GM12878 (cell line): ENCODE data around the gene DBNL. TPM values are rescaled to one million over a fixed set of nuclear protein-coding genes. Genes with fewer than 3 reads are reported as not detected.

Experiments
- ATAC-seq: fragments of 200-7000 bp; cut with Tn5 transposase; 3 replicates; pipeline ENCODE4 v1.9.1; 2020; ENCODE audit warnings: mild to moderate bottlenecking, moderate library complexity
- BruUV-seq: library from RNA; stranded (reverse); fragments of 400-500 nt; replicated peaks from 2 replicates; lab custom pipeline; 2021; lab: Mats Ljungman, UMichigan
- CTCF ChIA-PET: fragments of 300-600 bp; sonication (Branson Sonifier 250); formaldehyde crosslinking; extraction: SDS; loops from one replicate; lab custom pipeline; 2021; ENCODE audit warnings: inconsistent platforms; lab: Yijun Ruan, JAX
- POLR2A ChIA-PET: fragments of 350-600 bp; formaldehyde crosslinking; extraction: SDS; loops from one replicate; lab custom pipeline; 2021; ENCODE audit warnings: inconsistent platforms; lab: Charles Lee
- RAD21 ChIA-PET: fragments of 300-600 bp; sonication (Branson Sonifier 250); formaldehyde crosslinking; loops from one replicate; lab custom pipeline; 2023; ENCODE audit warnings: antibody characterized with exemption; ENCODE audit not compliant: unreplicated experiment; lab: Charles Lee
- SMC1A ChIA-PET: fragments of 300-600 bp; sonication (Branson Sonifier 250); formaldehyde crosslinking; loops from one replicate; lab custom pipeline; 2023; ENCODE audit not compliant: unreplicated experiment, uncharacterized antibody; lab: Charles Lee
- DNase-seq: peaks from one replicate; pipeline ENCODE4 v3.0.0-alpha.2; 2011; ENCODE audit warnings: low read depth, low spot score
- FAIRE-seq: peaks from 3 replicates; lab custom pipeline; 2011; peaks lifted over from hg19 to GRCh38; lab: Jason Lieb, UNC
- H2AFZ ChIP-seq: 2 replicates; pipeline ENCODE4 v1.6.0; 2011; ENCODE audit warnings: low read depth, low read length, control low read depth; ENCODE audit not compliant: control insufficient read depth
- H3K27ac ChIP-seq: 2 replicates; pipeline ENCODE4 v1.5.1; 2011; ENCODE audit warnings: control low read depth; ENCODE audit not compliant: control insufficient read depth, insufficient read depth
- H3K27me3 ChIP-seq, 2 experiments: replicated peaks in 1 of 2; 2 replicates each; pipeline versions ENCODE4 v1.6.0 to v1.6.1; 2011; ENCODE audit warnings: low read length in 1 of 2; ENCODE audit not compliant: control insufficient read depth in 2 of 2, insufficient read depth in 2 of 2
- H3K36me3 ChIP-seq, 2 experiments: 2 replicates each; pipeline ENCODE4 v1.5.1; 2011; ENCODE audit warnings: low read length in 1 of 2; ENCODE audit not compliant: control insufficient read depth in 2 of 2, insufficient read depth in 2 of 2
- H3K4me1 ChIP-seq: 2 replicates; pipeline ENCODE4 v1.6.1; 2011; ENCODE audit warnings: mild to moderate bottlenecking, low read length, moderate library complexity, mixed read lengths; ENCODE audit not compliant: control insufficient read depth, insufficient read depth
- H3K4me2 ChIP-seq: 2 replicates; pipeline ENCODE4 v1.6.0; 2011; ENCODE audit warnings: control low read depth; ENCODE audit not compliant: control insufficient read depth, insufficient read depth
- H3K4me3 ChIP-seq: fragments of 200-600 bp; sonication (generic); 2 replicates; pipeline ENCODE4 v1.5.1; 2016
- H3K79me2 ChIP-seq: 2 replicates; pipeline ENCODE4 v1.6.0; 2011; ENCODE audit warnings: low read length; ENCODE audit not compliant: control insufficient read depth, insufficient read depth
- H3K9ac ChIP-seq: 2 replicates; pipeline ENCODE4 v1.8.0; 2011; ENCODE audit warnings: low read length, control low read depth, mixed read lengths; ENCODE audit not compliant: control insufficient read depth, insufficient read depth
- H3K9me3 ChIP-seq: replicated peaks from 3 replicates; pipeline ENCODE4 v1.5.1; 2011; ENCODE audit warnings: mild to moderate bottlenecking, low read length; ENCODE audit not compliant: control insufficient read depth, insufficient read depth
- H4K20me1 ChIP-seq: 2 replicates; pipeline ENCODE4 v1.6.0; 2011; ENCODE audit not compliant: control insufficient read depth, insufficient read depth
- ESRRA ChIP-seq: IDR thresholded peaks from 2 replicates; pipeline ENCODE4 v1.6.1; 2012; ENCODE audit warnings: mild to moderate bottlenecking, low read length, improper control_type of control experiment
- GABPA ChIP-seq: IDR thresholded peaks from 2 replicates; pipeline ENCODE4 v1.6.1; 2014; ENCODE audit warnings: antibody characterized with exemption, low read depth, mild to moderate bottlenecking, inconsistent platforms
- IKZF2 ChIP-seq, 2 experiments: fragments of 450-650 bp; IDR thresholded peaks; 2 replicates each; pipeline ENCODE4 v1.6.1; 2017; ENCODE audit warnings: mild to moderate bottlenecking in 2 of 2, moderate library complexity in 2 of 2
- JUNB ChIP-seq: IDR thresholded peaks from 2 replicates; pipeline ENCODE4 v1.6.1; 2016; ENCODE audit warnings: antibody characterized with exemption, mild to moderate bottlenecking
- NR2F1 ChIP-seq: fragments of 450-650 bp; conservative IDR thresholded peaks from 2 replicates; pipeline ENCODE4 v1.6.1; 2017; ENCODE audit warnings: mild to moderate bottlenecking
- WGBS: methylation state at CpG from one replicate; pipeline ENCODE4 v1.1.6; 2016; ENCODE audit warnings: low lambda C conversion rate; ENCODE audit not compliant: insufficient replicate concordance, insufficient coverage; ENCODE audit errors: missing lambda C conversion rate; 5-methylcytosine and 5-hydroxymethylcytosine counted together
- in situ Hi-C: fragments of 300-500 bp; cut with MboI; formaldehyde crosslinking; loops from 9 replicates; pipeline ENCODE4 v1.14.3; 2018; ENCODE audit warnings: mixed read lengths
- intact Hi-C: fragments of 100-400 bp; cut with micrococcal nuclease; formaldehyde crosslinking; loops from one replicate; pipeline ENCODE4 v1.14.2; 2022; ENCODE audit not compliant: unreplicated experiment
- polyA plus RNA-seq, 11 experiments: library from polyadenylated mRNA; depleted of rRNA in 4 of 11; unstranded in 6 of 11; stranded (reverse) in 5 of 11; fragments of >200 nt; fragmentation: Nextera tagmentation in 4 of 11; fragmentation: Illumina TruSeq in 1 of 11; extraction: Ambion mirVana in 4 of 11; extraction: Trizol in 1 of 11; gene quantifications; 1 replicate in 1 of 11; 2 replicates in 10 of 11; pipeline versions ENCODE4 v1.2.1 to v1.2.3, GENCODE V29; 2011 to 2016; ENCODE audit warnings: inconsistent platforms in 2 of 11, missing spikeins in 2 of 11, low read depth in 1 of 11
- total RNA-seq, 4 experiments: library from RNA; depleted of rRNA in 3 of 4; stranded (reverse); fragments of >200 nt in 3 of 4; fragmentation: Illumina TruSeq in 1 of 4; extraction: Trizol in 1 of 4; gene quantifications; 2 replicates each; pipeline versions ENCODE4 v1.2.1 to v1.2.3, GENCODE V29; 2013 to 2021
- TF ChIP-seq, protein P1 (sequence below): fragments of 150-350 bp; IDR thresholded peaks from 2 replicates; pipeline ENCODE4 v1.6.1; 2014; ENCODE audit warnings: mild to moderate bottlenecking, low read depth, low read length
- TF ChIP-seq, protein P2 (sequence below): IDR thresholded peaks from 2 replicates; pipeline ENCODE4 v1.6.1; 2012; ENCODE audit warnings: mild to moderate bottlenecking, low read depth, low read length
- TF ChIP-seq, protein P3 (sequence below): fragments of 450-650 bp; IDR thresholded peaks from 2 replicates; pipeline ENCODE4 v1.6.1; 2017; ENCODE audit warnings: mild to moderate bottlenecking, moderate library complexity
- TF ChIP-seq, protein P4 (sequence below): IDR thresholded peaks from 2 replicates; pipeline ENCODE4 v1.6.1; 2011; ENCODE audit warnings: low read depth, mild to moderate bottlenecking, low read length, moderate library complexity, borderline replicate concordance; ENCODE audit errors: extremely low read depth

Gene DBNL
- total and polyA plus RNA-seq, 10 of the 15 experiments (the other 5 are each of a cell fraction or from before 2014, with no cell fraction given), result 4.1 to 179 (median 84.3) TPM

DNA sequence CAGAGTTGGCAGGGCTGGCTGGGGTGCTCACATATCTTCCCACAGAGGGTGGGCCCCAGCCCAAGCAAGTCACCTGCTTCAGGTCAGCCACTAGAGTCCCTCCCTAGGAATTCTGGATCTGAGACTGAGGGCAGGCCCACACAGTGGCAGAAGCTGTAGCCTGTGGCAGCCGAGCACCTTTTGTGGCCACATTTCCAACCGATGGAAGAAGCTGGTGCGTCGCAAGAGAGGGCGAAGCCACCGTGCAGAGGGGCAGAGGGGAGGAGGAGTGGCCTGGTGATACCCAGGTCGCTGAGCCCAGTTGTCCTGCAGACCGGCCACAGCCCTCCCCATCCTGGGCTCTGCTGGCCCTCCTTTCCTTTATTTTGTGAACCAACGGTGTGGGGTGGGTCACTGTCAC lies 32.6 kb downstream of the DBNL start:
- no peak overlapping the region for H3K4me3 ChIP-seq
- RAD21 ChIA-PET, result no interaction called here
- no peaks in the 10 kb centered on the region for H3K9me3 ChIP-seq
- no peak overlapping the region for H3K4me2 ChIP-seq
- SMC1A ChIA-PET, result no interaction called here
- POLR2A ChIA-PET, result interaction anchor here (0.5 kb wide), 1 partner anchor 764 kb away, joined by 5 read pairs; no protein-coding TSS in a partner anchor
- ATAC-seq, result no peak
- H3K79me2 ChIP-seq, result peaks cover 21% of the 10 kb centered on the region
- no peak for FAIRE-seq
- no peak for DNase-seq
- no peak overlapping the region for H2AFZ ChIP-seq
- peaks cover 26 to 43% of the 10 kb centered on the region in 2 experiments for H3K36me3 ChIP-seq
- BruUV-seq, result no TSS peak
- H4K20me1 ChIP-seq, result no peaks in the 10 kb centered on the region
- no peak overlapping the region for H3K9ac ChIP-seq
- in situ Hi-C loops, result no loop called here
- no peak overlapping the region for H3K27ac ChIP-seq
- peaks cover 18% of the 10 kb centered on the region for H3K4me1 ChIP-seq
- TF ChIP-seq, protein P1, sequence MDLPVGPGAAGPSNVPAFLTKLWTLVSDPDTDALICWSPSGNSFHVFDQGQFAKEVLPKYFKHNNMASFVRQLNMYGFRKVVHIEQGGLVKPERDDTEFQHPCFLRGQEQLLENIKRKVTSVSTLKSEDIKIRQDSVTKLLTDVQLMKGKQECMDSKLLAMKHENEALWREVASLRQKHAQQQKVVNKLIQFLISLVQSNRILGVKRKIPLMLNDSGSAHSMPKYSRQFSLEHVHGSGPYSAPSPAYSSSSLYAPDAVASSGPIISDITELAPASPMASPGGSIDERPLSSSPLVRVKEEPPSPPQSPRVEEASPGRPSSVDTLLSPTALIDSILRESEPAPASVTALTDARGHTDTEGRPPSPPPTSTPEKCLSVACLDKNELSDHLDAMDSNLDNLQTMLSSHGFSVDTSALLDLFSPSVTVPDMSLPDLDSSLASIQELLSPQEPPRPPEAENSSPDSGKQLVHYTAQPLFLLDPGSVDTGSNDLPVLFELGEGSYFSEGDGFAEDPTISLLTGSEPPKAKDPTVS, result no peak
- TF ChIP-seq, protein P2, sequence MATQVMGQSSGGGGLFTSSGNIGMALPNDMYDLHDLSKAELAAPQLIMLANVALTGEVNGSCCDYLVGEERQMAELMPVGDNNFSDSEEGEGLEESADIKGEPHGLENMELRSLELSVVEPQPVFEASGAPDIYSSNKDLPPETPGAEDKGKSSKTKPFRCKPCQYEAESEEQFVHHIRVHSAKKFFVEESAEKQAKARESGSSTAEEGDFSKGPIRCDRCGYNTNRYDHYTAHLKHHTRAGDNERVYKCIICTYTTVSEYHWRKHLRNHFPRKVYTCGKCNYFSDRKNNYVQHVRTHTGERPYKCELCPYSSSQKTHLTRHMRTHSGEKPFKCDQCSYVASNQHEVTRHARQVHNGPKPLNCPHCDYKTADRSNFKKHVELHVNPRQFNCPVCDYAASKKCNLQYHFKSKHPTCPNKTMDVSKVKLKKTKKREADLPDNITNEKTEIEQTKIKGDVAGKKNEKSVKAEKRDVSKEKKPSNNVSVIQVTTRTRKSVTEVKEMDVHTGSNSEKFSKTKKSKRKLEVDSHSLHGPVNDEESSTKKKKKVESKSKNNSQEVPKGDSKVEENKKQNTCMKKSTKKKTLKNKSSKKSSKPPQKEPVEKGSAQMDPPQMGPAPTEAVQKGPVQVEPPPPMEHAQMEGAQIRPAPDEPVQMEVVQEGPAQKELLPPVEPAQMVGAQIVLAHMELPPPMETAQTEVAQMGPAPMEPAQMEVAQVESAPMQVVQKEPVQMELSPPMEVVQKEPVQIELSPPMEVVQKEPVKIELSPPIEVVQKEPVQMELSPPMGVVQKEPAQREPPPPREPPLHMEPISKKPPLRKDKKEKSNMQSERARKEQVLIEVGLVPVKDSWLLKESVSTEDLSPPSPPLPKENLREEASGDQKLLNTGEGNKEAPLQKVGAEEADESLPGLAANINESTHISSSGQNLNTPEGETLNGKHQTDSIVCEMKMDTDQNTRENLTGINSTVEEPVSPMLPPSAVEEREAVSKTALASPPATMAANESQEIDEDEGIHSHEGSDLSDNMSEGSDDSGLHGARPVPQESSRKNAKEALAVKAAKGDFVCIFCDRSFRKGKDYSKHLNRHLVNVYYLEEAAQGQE, result no peak
- TF ChIP-seq, protein P3, sequence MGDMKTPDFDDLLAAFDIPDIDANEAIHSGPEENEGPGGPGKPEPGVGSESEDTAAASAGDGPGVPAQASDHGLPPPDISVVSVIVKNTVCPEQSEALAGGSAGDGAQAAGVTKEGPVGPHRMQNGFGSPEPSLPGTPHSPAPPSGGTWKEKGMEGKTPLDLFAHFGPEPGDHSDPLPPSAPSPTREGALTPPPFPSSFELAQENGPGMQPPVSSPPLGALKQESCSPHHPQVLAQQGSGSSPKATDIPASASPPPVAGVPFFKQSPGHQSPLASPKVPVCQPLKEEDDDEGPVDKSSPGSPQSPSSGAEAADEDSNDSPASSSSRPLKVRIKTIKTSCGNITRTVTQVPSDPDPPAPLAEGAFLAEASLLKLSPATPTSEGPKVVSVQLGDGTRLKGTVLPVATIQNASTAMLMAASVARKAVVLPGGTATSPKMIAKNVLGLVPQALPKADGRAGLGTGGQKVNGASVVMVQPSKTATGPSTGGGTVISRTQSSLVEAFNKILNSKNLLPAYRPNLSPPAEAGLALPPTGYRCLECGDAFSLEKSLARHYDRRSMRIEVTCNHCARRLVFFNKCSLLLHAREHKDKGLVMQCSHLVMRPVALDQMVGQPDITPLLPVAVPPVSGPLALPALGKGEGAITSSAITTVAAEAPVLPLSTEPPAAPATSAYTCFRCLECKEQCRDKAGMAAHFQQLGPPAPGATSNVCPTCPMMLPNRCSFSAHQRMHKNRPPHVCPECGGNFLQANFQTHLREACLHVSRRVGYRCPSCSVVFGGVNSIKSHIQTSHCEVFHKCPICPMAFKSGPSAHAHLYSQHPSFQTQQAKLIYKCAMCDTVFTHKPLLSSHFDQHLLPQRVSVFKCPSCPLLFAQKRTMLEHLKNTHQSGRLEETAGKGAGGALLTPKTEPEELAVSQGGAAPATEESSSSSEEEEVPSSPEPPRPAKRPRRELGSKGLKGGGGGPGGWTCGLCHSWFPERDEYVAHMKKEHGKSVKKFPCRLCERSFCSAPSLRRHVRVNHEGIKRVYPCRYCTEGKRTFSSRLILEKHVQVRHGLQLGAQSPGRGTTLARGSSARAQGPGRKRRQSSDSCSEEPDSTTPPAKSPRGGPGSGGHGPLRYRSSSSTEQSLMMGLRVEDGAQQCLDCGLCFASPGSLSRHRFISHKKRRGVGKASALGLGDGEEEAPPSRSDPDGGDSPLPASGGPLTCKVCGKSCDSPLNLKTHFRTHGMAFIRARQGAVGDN, result no peak
- TF ChIP-seq IKZF2 (IDR thresholded peaks at IDR 0.05), result no peak
- TF ChIP-seq GABPA, result no peak
- TF ChIP-seq JUNB, result no peak
- no peak for TF ChIP-seq NR2F1
- no peak for TF ChIP-seq ESRRA
- TF ChIP-seq, protein P4, sequence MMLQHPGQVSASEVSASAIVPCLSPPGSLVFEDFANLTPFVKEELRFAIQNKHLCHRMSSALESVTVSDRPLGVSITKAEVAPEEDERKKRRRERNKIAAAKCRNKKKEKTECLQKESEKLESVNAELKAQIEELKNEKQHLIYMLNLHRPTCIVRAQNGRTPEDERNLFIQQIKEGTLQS, result no peak
- WGBS, result 83% methylated on average over 9 of the region's 9 CpGs
- CTCF ChIA-PET, result no interaction called here
- intact Hi-C loops, result no loop called here
- no peaks in the 10 kb centered on the region for H3K27me3 ChIP-seq
